Neural progenitor cell (in vitro differentiated cells): ENCODE results near the gene UGT1A6.

Experiments
- EZH2 ChIP-seq: fragments of 200-600 bp; sonication (generic); IDR thresholded peaks from 2 replicates; pipeline ENCODE4 v1.6.1; 2017; ENCODE audit warnings: antibody characterized with exemption, mild to moderate bottlenecking, moderate library complexity
- TF ChIP-seq, protein P1 (sequence below): fragments of 200-600 bp; sonication (generic); IDR thresholded peaks from 2 replicates; pipeline ENCODE4 v1.5.1; 2017; ENCODE audit warnings: antibody characterized with exemption, mild to moderate bottlenecking

DNA sequence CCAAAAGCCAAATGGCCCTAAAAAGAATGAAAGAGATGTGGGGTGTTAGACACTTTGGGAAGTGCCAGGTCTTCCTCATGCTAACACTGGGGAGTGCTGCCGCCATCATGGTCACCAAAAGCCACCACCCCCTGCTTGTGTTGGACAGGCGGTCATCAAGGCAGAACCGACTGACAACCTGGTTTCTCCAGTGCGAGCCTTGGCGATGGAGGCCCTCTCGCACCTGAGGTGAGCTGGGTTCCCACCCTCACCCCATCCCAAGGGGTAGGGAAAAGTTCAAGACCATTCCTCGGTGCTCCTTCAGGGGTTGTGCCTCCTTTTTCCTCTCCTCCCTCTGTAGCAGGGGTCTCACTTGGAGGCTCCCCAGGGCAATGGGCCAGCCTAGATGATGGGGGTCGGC, 119.0 kb downstream of the UGT1A6 start:
- no peak for TF ChIP-seq EZH2
- TF ChIP-seq, protein P1, sequence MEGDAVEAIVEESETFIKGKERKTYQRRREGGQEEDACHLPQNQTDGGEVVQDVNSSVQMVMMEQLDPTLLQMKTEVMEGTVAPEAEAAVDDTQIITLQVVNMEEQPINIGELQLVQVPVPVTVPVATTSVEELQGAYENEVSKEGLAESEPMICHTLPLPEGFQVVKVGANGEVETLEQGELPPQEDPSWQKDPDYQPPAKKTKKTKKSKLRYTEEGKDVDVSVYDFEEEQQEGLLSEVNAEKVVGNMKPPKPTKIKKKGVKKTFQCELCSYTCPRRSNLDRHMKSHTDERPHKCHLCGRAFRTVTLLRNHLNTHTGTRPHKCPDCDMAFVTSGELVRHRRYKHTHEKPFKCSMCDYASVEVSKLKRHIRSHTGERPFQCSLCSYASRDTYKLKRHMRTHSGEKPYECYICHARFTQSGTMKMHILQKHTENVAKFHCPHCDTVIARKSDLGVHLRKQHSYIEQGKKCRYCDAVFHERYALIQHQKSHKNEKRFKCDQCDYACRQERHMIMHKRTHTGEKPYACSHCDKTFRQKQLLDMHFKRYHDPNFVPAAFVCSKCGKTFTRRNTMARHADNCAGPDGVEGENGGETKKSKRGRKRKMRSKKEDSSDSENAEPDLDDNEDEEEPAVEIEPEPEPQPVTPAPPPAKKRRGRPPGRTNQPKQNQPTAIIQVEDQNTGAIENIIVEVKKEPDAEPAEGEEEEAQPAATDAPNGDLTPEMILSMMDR, result no peak
